Parathyroid adenoma (tissue), 2 donors: Measurements from ENCODE around the gene IL3.

Source experiments
- H2AFZ ChIP-seq: fragments of 300-600 bp; sonication (generic); one replicate; pipeline ENCODE4 v1.7.0; 2017; ENCODE audit warnings: antibody characterized with exemption, mild to moderate bottlenecking
- H3K27ac ChIP-seq: fragments of 300-600 bp; sonication (generic); one replicate; pipeline ENCODE4 v1.7.0; 2017
- H3K27me3 ChIP-seq: fragments of 300-600 bp; sonication (generic); one replicate; pipeline ENCODE4 v1.7.0; 2017; ENCODE audit warnings: low read length; ENCODE audit not compliant: control insufficient read depth, insufficient read depth
- H3K36me3 ChIP-seq: fragments of 300-600 bp; sonication (generic); one replicate; pipeline ENCODE4 v1.7.0; 2017; ENCODE audit warnings: low read length; ENCODE audit not compliant: control insufficient read depth, insufficient read depth
- H3K4me1 ChIP-seq: fragments of 300-600 bp; sonication (generic); one replicate; pipeline ENCODE4 v1.7.0; 2017; ENCODE audit warnings: control low read depth
- H3K4me2 ChIP-seq: fragments of 300-600 bp; sonication (generic); one replicate; pipeline ENCODE4 v1.7.0; 2017; ENCODE audit warnings: low read length
- H3K4me3 ChIP-seq: fragments of 300-600 bp; sonication (generic); one replicate; pipeline ENCODE4 v1.7.0; 2017; ENCODE audit warnings: low read depth, low read length
- H3K79me2 ChIP-seq: fragments of 300-600 bp; sonication (generic); one replicate; pipeline ENCODE4 v1.7.0; 2017; ENCODE audit warnings: control low read depth
- H3K9ac ChIP-seq: fragments of 300-600 bp; sonication (generic); one replicate; pipeline ENCODE4 v1.7.0; 2017; ENCODE audit warnings: mild to moderate bottlenecking
- H3K9me3 ChIP-seq: fragments of 300-600 bp; sonication (generic); one replicate; pipeline ENCODE4 v1.7.0; 2017; ENCODE audit warnings: low read length; ENCODE audit not compliant: control insufficient read depth
- TF ChIP-seq, protein P1 (sequence below): fragments of 300-600 bp; sonication (generic); IDR thresholded peaks from one replicate; pipeline ENCODE4 v1.7.0; 2017; ENCODE audit warnings: antibody characterized with exemption, mild to moderate bottlenecking
- donor health status: primary hyperparathyroidism.

The IL3 gene

DNA sequence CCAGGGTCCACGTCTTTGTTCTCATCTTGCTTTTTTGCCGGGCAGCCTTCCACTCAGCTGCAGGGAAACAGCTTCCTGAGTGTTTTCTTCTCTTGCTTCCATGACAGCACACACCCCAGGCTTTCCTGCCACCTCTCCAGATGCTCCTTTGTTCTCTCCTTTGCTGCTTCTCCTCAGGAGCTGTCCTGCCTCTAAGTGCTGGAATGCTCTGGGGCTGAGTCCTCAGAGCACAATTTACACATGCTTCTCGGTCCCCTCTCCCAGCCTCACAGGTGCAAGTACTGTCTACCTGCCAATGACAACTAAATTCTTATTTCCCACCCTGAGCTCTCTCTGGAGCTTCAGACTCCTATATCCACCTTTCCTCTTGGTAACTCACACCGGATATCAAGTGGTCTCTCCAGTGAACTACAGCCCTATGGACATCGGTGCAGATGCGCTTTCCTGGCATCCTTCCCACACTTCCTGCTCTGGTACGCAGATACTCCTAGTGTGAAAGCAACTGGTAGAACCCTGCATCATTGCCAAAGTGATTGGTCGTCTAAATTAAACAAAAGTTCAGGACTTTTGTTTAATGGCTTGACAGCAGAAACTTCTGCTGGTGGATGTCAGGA lies 35.6 kb upstream of the IL3 start:
- TF ChIP-seq, protein P1, sequence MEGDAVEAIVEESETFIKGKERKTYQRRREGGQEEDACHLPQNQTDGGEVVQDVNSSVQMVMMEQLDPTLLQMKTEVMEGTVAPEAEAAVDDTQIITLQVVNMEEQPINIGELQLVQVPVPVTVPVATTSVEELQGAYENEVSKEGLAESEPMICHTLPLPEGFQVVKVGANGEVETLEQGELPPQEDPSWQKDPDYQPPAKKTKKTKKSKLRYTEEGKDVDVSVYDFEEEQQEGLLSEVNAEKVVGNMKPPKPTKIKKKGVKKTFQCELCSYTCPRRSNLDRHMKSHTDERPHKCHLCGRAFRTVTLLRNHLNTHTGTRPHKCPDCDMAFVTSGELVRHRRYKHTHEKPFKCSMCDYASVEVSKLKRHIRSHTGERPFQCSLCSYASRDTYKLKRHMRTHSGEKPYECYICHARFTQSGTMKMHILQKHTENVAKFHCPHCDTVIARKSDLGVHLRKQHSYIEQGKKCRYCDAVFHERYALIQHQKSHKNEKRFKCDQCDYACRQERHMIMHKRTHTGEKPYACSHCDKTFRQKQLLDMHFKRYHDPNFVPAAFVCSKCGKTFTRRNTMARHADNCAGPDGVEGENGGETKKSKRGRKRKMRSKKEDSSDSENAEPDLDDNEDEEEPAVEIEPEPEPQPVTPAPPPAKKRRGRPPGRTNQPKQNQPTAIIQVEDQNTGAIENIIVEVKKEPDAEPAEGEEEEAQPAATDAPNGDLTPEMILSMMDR: no peak
- no peak overlapping the region for H3K9ac ChIP-seq
- H3K36me3 ChIP-seq: no peaks in the 10 kb centered on the region
- H3K27me3 ChIP-seq: no peaks in the 10 kb centered on the region
- H2AFZ ChIP-seq: no peak overlapping the region
- H3K4me2 ChIP-seq: no peak overlapping the region
- H3K9me3 ChIP-seq: no peaks in the 10 kb centered on the region
- H3K79me2 ChIP-seq: no peaks in the 10 kb centered on the region
- H3K4me1 ChIP-seq: no peaks in the 10 kb centered on the region
- H3K27ac ChIP-seq: no peak overlapping the region
- no peak overlapping the region for H3K4me3 ChIP-seq

DNA sequence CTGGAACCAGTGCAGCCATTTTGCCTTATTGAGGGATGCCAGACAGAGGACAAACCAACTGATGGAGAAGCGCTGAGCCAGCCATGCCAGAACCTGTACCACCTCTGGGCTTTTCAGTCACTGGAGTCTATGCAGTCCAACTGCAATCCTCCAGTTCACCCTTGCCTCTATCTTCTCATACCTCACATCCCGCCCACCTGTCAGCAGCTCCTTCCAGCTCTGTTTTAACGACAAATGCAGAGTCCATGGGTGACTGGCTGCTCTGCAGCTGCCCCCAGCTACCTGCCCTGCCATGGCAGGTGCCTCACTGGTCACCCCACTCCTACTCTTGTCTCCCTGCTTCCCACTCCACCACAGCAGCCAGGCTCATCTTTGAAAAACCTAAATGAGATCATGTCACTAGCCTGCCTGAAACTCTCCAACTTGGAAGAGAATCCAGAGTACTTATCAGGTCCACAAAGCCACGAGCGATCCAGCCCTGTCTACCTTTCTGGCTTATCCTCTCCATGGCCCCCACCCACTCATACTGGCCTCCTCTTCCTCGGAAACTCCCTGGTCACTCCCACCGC lies 35.0 kb upstream of the IL3 start:
- no peaks in the 10 kb centered on the region for H3K36me3 ChIP-seq
- no peaks in the 10 kb centered on the region for H3K79me2 ChIP-seq
- H3K9me3 ChIP-seq: no peaks in the 10 kb centered on the region
- no peak overlapping the region for H3K4me3 ChIP-seq
- no peak overlapping the region for H3K4me2 ChIP-seq
- no peak overlapping the region for H3K27ac ChIP-seq
- no peak overlapping the region for H2AFZ ChIP-seq
- no peak overlapping the region for H3K9ac ChIP-seq
- H3K4me1 ChIP-seq: no peaks in the 10 kb centered on the region
- no peaks in the 10 kb centered on the region for H3K27me3 ChIP-seq
- TF ChIP-seq, protein P1: no peak

DNA sequence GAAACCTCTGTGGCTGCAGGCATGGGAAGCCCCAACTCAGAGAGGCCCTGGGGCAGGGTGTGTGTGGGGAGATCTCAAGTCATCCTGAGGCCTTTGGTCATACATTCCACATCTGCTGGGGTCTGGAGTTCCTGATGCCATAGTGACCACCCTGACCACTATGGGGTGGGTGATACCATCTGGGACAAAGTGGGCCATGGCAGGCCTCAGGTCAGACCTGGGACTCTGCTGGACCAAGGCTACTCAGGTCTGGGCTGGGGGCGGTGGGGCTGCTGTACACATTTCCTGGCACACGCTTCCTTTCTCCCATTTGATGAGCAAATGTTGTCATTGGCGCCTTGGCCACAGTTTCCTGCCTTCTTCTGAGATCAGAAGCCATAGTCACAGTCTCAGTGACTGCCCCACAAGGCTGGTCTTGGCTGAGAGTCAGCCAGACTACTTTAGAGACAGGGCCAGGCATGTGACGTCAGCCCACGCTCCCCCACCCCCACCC lies 33.9 kb upstream of the IL3 start:
- H3K79me2 ChIP-seq: no peaks in the 10 kb centered on the region
- no peak overlapping the region for H3K4me2 ChIP-seq
- H3K27me3 ChIP-seq: no peaks in the 10 kb centered on the region
- H3K9me3 ChIP-seq: no peaks in the 10 kb centered on the region
- no peaks in the 10 kb centered on the region for H3K4me1 ChIP-seq
- TF ChIP-seq, protein P1: no peak
- H3K9ac ChIP-seq: no peak overlapping the region
- H3K27ac ChIP-seq: no peak overlapping the region
- no peak overlapping the region for H3K4me3 ChIP-seq
- no peaks in the 10 kb centered on the region for H3K36me3 ChIP-seq
- no peak overlapping the region for H2AFZ ChIP-seq

DNA sequence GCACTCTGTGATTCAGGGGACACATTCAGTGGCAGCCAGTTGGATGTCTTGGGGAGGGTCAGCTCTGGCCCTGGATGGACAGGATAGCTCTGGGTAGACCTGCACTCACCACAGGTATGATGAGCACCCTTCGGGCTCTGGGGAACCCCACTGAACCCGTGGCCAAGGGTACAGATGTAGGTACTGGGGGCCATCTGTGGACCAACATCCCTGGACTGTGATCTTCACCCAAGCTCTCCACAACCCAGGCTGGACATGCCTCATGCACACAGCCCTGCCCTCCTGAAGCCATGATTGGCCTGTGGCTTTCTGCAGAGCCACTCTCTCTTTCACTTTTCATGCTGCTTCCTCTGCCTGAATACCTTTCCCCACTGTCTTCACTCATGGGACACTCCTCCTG lies 33.4 kb upstream of the IL3 start:
- Histone ChIP-seq H3K9ac (no peak overlapping the region), H3K27ac (no peak overlapping the region), H3K4me3 (no peak overlapping the region), H2AFZ (no peak overlapping the region), H3K4me2 (no peak overlapping the region), H3K36me3 (no peaks in the 10 kb centered on the region), H3K9me3 (no peaks in the 10 kb centered on the region), H3K79me2 (no peaks in the 10 kb centered on the region), H3K27me3 (no peaks in the 10 kb centered on the region), H3K4me1 (no peaks in the 10 kb centered on the region)
- TF ChIP-seq, protein P1: no peak
